SK-N-SH (cell line): ENCODE results near the gene AP1S1.

Source experiments
- EZH2phosphoT487 ChIP-seq: fragments of 200-600 bp; sonication (generic); IDR thresholded peaks from 2 replicates; pipeline ENCODE4 v1.6.1; 2017; ENCODE audit warnings: low read depth, mixed run types, mild to moderate bottlenecking, antibody characterized with exemption, moderate library complexity, borderline replicate concordance
- FOXM1 ChIP-seq: IDR thresholded peaks from 2 replicates; pipeline ENCODE4 v1.4.0; 2012; ENCODE audit warnings: low read depth, mild to moderate bottlenecking
- MEF2A ChIP-seq: IDR thresholded peaks from 2 replicates; pipeline ENCODE4 v1.4.0; 2012; ENCODE audit warnings: low read depth, borderline replicate concordance
- POLR2AphosphoS5 ChIP-seq: IDR thresholded peaks from 2 replicates; pipeline ENCODE4 v1.6.1; 2012; ENCODE audit warnings: low read depth, low read length
- TF ChIP-seq, protein P1 (sequence below): fragments of 200-600 bp; sonication (generic); IDR thresholded peaks from 2 replicates; pipeline ENCODE4 v1.6.1; 2017; ENCODE audit warnings: antibody characterized with exemption, mild to moderate bottlenecking, moderate library complexity

DNA sequence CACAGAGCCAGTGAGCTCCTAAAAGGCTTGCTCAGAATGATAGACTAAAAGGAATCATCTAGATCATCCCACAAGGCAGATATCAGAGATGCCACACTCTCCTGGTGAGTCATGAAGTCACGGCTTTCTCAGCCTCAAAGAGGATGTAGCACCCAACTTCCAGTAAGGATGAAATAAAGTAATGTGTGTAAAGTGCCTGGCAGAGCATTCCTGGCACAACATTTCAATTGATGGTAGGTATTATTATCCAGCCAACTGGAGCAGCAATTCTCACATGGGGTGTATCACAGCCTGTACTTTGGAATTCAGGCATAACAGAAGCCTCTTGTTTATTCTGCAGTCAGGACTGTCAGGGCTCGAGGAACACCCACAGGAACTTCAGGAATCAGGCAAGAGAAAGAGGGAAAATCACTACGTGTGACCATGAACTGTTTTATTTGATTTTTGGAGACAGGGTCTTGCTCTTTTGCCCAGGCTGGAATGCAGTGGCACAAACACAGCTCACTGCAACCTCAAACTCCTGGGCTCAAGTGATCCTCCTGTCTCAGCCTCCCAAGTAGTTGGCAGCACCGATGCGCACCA, 31.1 kb downstream of the AP1S1 start:
- 0 out of 2 replicates have a peak, but pooled peaks have one; percentile 20 for TF ChIP-seq POLR2AphosphoS5
- TF ChIP-seq FOXM1: no peak
- TF ChIP-seq, protein P1, sequence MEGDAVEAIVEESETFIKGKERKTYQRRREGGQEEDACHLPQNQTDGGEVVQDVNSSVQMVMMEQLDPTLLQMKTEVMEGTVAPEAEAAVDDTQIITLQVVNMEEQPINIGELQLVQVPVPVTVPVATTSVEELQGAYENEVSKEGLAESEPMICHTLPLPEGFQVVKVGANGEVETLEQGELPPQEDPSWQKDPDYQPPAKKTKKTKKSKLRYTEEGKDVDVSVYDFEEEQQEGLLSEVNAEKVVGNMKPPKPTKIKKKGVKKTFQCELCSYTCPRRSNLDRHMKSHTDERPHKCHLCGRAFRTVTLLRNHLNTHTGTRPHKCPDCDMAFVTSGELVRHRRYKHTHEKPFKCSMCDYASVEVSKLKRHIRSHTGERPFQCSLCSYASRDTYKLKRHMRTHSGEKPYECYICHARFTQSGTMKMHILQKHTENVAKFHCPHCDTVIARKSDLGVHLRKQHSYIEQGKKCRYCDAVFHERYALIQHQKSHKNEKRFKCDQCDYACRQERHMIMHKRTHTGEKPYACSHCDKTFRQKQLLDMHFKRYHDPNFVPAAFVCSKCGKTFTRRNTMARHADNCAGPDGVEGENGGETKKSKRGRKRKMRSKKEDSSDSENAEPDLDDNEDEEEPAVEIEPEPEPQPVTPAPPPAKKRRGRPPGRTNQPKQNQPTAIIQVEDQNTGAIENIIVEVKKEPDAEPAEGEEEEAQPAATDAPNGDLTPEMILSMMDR: no peak
- no peak for TF ChIP-seq MEF2A
- no peak for TF ChIP-seq EZH2phosphoT487
